HCT116 (cell line): ENCODE results near the gene ABCF3. TPM values are rescaled to one million over a fixed set of nuclear protein-coding genes. Genes with fewer than 3 reads are reported as not detected.

Experiments used
- ATAC-seq: fragments of 200-7000 bp; cut with Tn5 transposase; 2 replicates; pipeline ENCODE4 v1.9.1; 2020; ENCODE audit warnings: mild to moderate bottlenecking, moderate library complexity
- BruUV-seq: library from RNA; stranded (reverse); fragments of 400-500 nt; replicated peaks from 2 replicates; lab custom pipeline; 2021; lab: Mats Ljungman, UMichigan
- CTCF ChIA-PET: fragments of 300-600 bp; sonication (Branson Sonifier 250); formaldehyde crosslinking; loops from one replicate; lab custom pipeline; 2021; ENCODE audit warnings: antibody characterized with exemption; lab: Charles Lee
- POLR2A ChIA-PET: fragments of 300-600, 350-600 bp; sonication (Branson Sonifier 250); formaldehyde crosslinking; loops from one replicate; lab custom pipeline; 2021; ENCODE audit warnings: antibody characterized with exemption; lab: Charles Lee
- RAD21 ChIA-PET, 2 experiments: fragments of 300-600 bp; sonication (Branson Sonifier 250); formaldehyde crosslinking; loops; one replicate each; lab custom pipeline; 2023; ENCODE audit warnings: low total read pairs in 2 of 2; ENCODE audit not compliant: uncharacterized antibody in 2 of 2, unreplicated experiment in 2 of 2, low non-redundant PET in 1 of 2; lab: Charles Lee
- DNase-seq: peaks from one replicate; pipeline ENCODE4 v3.0.0-alpha.2; 2010; ENCODE audit warnings: low read depth, low spot score
- H2AFZ ChIP-seq: fragments of 200-600 bp; shearing (Covaris generic), sonication (generic); 2 replicates; pipeline ENCODE4 v1.6.1; 2017; ENCODE audit warnings: low read depth, mixed run types, mixed read lengths, antibody characterized with exemption, low read length; ENCODE audit not compliant: poor library complexity, severe bottlenecking
- H3K27ac ChIP-seq: 2 replicates; pipeline ENCODE4 v1.5.1; 2012; ENCODE audit warnings: low read depth, low read length
- H3K27me3 ChIP-seq: fragments of 200-600 bp; sonication (generic); 2 replicates; pipeline ENCODE4 v1.6.1; 2016; ENCODE audit warnings: mixed run types, low read length, mixed read lengths; ENCODE audit not compliant: insufficient read depth
- H3K36me3 ChIP-seq, 2 experiments: fragments of 200-500 bp in 1 of 2; fragments of 200-600 bp in 1 of 2; sonication (Bioruptor generic) in 1 of 2; sonication (generic) in 1 of 2; 2 replicates each; pipeline versions ENCODE4 v1.5.1 to v1.6.1; 2014 to 2016; ENCODE audit warnings: low read length in 2 of 2, inconsistent platforms in 1 of 2, mixed read lengths in 1 of 2, mixed run types in 1 of 2; ENCODE audit not compliant: insufficient read depth in 2 of 2, control insufficient read depth in 1 of 2
- H3K4me1 ChIP-seq, 2 experiments: fragments of 200-600 bp in 1 of 2; sonication (generic) in 1 of 2; 2 replicates each; pipeline versions ENCODE4 v1.5.1 to v1.6.1; 2012 to 2017; ENCODE audit warnings: low read length in 2 of 2, inconsistent platforms in 1 of 2, mild to moderate bottlenecking in 1 of 2, mixed read lengths in 1 of 2, mixed run types in 1 of 2, moderate library complexity in 1 of 2; ENCODE audit not compliant: insufficient read depth in 2 of 2, control insufficient read depth in 1 of 2
- H3K4me2 ChIP-seq: fragments of 200-600 bp; sonication (generic); 2 replicates; pipeline ENCODE4 v1.6.1; 2017; ENCODE audit warnings: mixed run types, low read length, mixed read lengths
- H3K4me3 ChIP-seq, 2 experiments: fragments of 200-600 bp in 1 of 2; sonication (generic) in 1 of 2; replicated peaks in 1 of 2; 2 replicates each; pipeline ENCODE4 v1.5.1; 2011 to 2016; ENCODE audit warnings: low read length in 2 of 2, control low read depth in 1 of 2, low read depth in 1 of 2, mild to moderate bottlenecking in 1 of 2, mixed read lengths in 1 of 2, mixed run types in 1 of 2
- H3K79me2 ChIP-seq: fragments of 200-600 bp; sonication (generic); 2 replicates; pipeline ENCODE4 v1.6.1; 2017; ENCODE audit warnings: mild to moderate bottlenecking, mixed run types, low read length, moderate library complexity, mixed read lengths; ENCODE audit not compliant: insufficient read depth
- H3K9ac ChIP-seq: fragments of 200-600 bp; sonication (generic); 2 replicates; pipeline ENCODE4 v1.6.1; 2016; ENCODE audit warnings: low read length, mixed read lengths
- H3K9me2 ChIP-seq: fragments of 200-600 bp; sonication (generic), shearing (Covaris generic); 2 replicates; pipeline ENCODE4 v1.6.1; 2017; ENCODE audit warnings: mixed run types, mild to moderate bottlenecking, moderate library complexity; ENCODE audit not compliant: insufficient read depth
- H3K9me3 ChIP-seq, 2 experiments: fragments of 200-500 bp in 1 of 2; fragments of 200-600 bp in 1 of 2; sonication (Bioruptor generic) in 1 of 2; sonication (generic) in 1 of 2; 2 replicates each; pipeline ENCODE4 v1.6.1; 2014 to 2017; ENCODE audit warnings: low read length in 2 of 2, mixed read lengths in 2 of 2, inconsistent platforms in 1 of 2, low read depth in 1 of 2, mild to moderate bottlenecking in 1 of 2, mixed run types in 1 of 2, moderate library complexity in 1 of 2; ENCODE audit not compliant: control insufficient read depth in 1 of 2, insufficient read depth in 1 of 2
- H4K20me1 ChIP-seq: fragments of 200-600 bp; sonication (generic), shearing (Covaris generic); 2 replicates; pipeline ENCODE4 v1.6.1; 2017; ENCODE audit warnings: mixed run types, mild to moderate bottlenecking, moderate library complexity; ENCODE audit not compliant: insufficient read depth
- ATF3 ChIP-seq: IDR thresholded peaks from 2 replicates; pipeline ENCODE4 v1.6.1; 2012
- CBX3 ChIP-seq: IDR thresholded peaks from 2 replicates; pipeline ENCODE4 v1.6.1; 2012; ENCODE audit warnings: low read depth
- CEBPB ChIP-seq: IDR thresholded peaks from 2 replicates; pipeline ENCODE4 v1.6.1; 2012; ENCODE audit warnings: low read depth
- CTCF ChIP-seq, 3 experiments: fragments of 200-600 bp in 1 of 3; sonication (generic) in 1 of 3; IDR thresholded peaks in 2 of 3; conservative IDR thresholded peaks in 1 of 3; 2 replicates each; pipeline ENCODE4 v1.5.1; 2012 to 2017; ENCODE audit warnings: low read depth in 2 of 3, low read length in 2 of 3, antibody characterized with exemption in 1 of 3, borderline replicate concordance in 1 of 3, control low read depth in 1 of 3, mild to moderate bottlenecking in 1 of 3, mixed read lengths in 1 of 3, mixed run types in 1 of 3, moderate library complexity in 1 of 3; ENCODE audit not compliant: insufficient read depth in 1 of 3
- ELF1 ChIP-seq: IDR thresholded peaks from 2 replicates; pipeline ENCODE4 v1.6.1; 2012; ENCODE audit warnings: low read depth, borderline replicate concordance
- EZH2 ChIP-seq: fragments of 200-600 bp; sonication (generic); IDR thresholded peaks from 2 replicates; pipeline ENCODE4 v1.6.1; 2017; ENCODE audit warnings: antibody characterized with exemption, mixed run types
- FOSL1 ChIP-seq: IDR thresholded peaks from 2 replicates; pipeline ENCODE4 v1.6.1; 2012; ENCODE audit warnings: low read depth
- JUND ChIP-seq: IDR thresholded peaks from 2 replicates; pipeline ENCODE4 v1.6.1; 2012
- MAX ChIP-seq: IDR thresholded peaks from 2 replicates; pipeline ENCODE4 v1.6.1; 2012
- POLR2A ChIP-seq: IDR thresholded peaks from 2 replicates; pipeline ENCODE4 v1.7.0; 2011; ENCODE audit warnings: borderline replicate concordance; ENCODE audit not compliant: insufficient read depth, insufficient read length; ENCODE audit errors: extremely low read depth
- POLR2AphosphoS5 ChIP-seq: IDR thresholded peaks from 2 replicates; pipeline ENCODE4 v1.6.1; 2011; ENCODE audit warnings: mild to moderate bottlenecking, low read depth, low read length, moderate library complexity
- RAD21 ChIP-seq: IDR thresholded peaks from 2 replicates; pipeline ENCODE4 v1.6.1; 2012; ENCODE audit warnings: low read depth, mild to moderate bottlenecking
- REST ChIP-seq: IDR thresholded peaks from 2 replicates; pipeline ENCODE4 v1.6.1; 2012; ENCODE audit warnings: low read depth
- SIN3A ChIP-seq: IDR thresholded peaks from 2 replicates; pipeline ENCODE4 v1.6.1; 2012; ENCODE audit warnings: low read depth
- SP1 ChIP-seq: IDR thresholded peaks from 2 replicates; pipeline ENCODE4 v1.6.1; 2012; ENCODE audit warnings: low read depth
- SRF ChIP-seq: IDR thresholded peaks from 2 replicates; pipeline ENCODE4 v1.6.1; 2012; ENCODE audit warnings: low read depth
- TCF7L2 ChIP-seq: IDR thresholded peaks from 2 replicates; pipeline ENCODE4 v1.7.0; 2011; ENCODE audit warnings: borderline replicate concordance, inconsistent platforms; ENCODE audit not compliant: insufficient read depth, insufficient read length; ENCODE audit errors: extremely low read depth
- YY1 ChIP-seq: IDR thresholded peaks from 2 replicates; pipeline ENCODE4 v1.6.1; 2011; ENCODE audit warnings: low read length, low read depth, moderate library complexity, mild to moderate bottlenecking; ENCODE audit not compliant: insufficient replicate concordance; ENCODE audit errors: extremely low read depth
- ZBTB33 ChIP-seq: IDR thresholded peaks from 2 replicates; pipeline ENCODE4 v1.6.1; 2011; ENCODE audit warnings: mild to moderate bottlenecking, low read length, moderate library complexity; ENCODE audit not compliant: insufficient replicate concordance; ENCODE audit errors: extremely low read depth
- ZFX ChIP-seq: fragments of 450-650 bp; IDR thresholded peaks from 2 replicates; pipeline ENCODE4 v1.6.1; 2017
- intact Hi-C: fragments of 100-400 bp; cut with micrococcal nuclease; formaldehyde crosslinking; loops from 2 replicates; pipeline ENCODE4 v1.10.0; 2022
- total RNA-seq: library from RNA; stranded (reverse); gene quantifications from one replicate; pipeline ENCODE4 v1.2.1, GENCODE V29; 2021; ENCODE audit not compliant: unreplicated experiment

ABCF3 gene
- total RNA-seq, 1 experiment from 2014 or later, result 74.6 TPM

GRCh38 chr3:184239221-184239620 is 53.2 kb downstream of the ABCF3 start:
- Histone ChIP-seq H3K79me2 (no peaks in the 10 kb centered on the region), H3K9me2 (no peaks in the 10 kb centered on the region), H3K9ac (no peak overlapping the region), H3K27ac (no peak overlapping the region), H3K4me1 (peaks cover 7 to 9% of the 10 kb centered on the region in 2 experiments; a peak in 3 of 4 replicates), H3K36me3 (peaks cover 19% of the 10 kb centered on the region in 2 experiments; a peak in 3 of 4 replicates), H3K4me3 (no peak overlapping the region), H3K9me3 (no peaks in the 10 kb centered on the region), H3K4me2 (no peak overlapping the region), H4K20me1 (no peaks in the 10 kb centered on the region), H3K27me3 (no peaks in the 10 kb centered on the region), H2AFZ (no peak overlapping the region)
- POLR2A ChIA-PET, result no interaction called here
- BruUV-seq, result no TSS peak
- intact Hi-C loops, result no loop called here
- CTCF ChIA-PET, result no interaction called here
- DNase-seq, result no peak
- no peak for ATAC-seq
- TF ChIP-seq YY1 (no peak), RAD21 (no peak), CBX3 (no peak), JUND (no peak), SP1 (no peak), CTCF (IDR thresholded peaks at IDR 0.05 in 2 of 3, conservative IDR thresholded peaks at IDR 0.05 in 1 of 3; ENCODE audit: borderline replicate concordance in 1 of 3, insufficient read depth in 1 of 3, low read depth in 2 of 3, low read length in 2 of 3) (no peak), ELF1 (no peak), REST (no peak), SRF (no peak), POLR2AphosphoS5 (no peak), POLR2A (no peak), EZH2 (no peak), TCF7L2 (no peak), ZFX (no peak), ATF3 (no peak), FOSL1 (no peak), CEBPB (no peak), SIN3A (no peak), MAX (no peak), ZBTB33 (no peak)
- RAD21 ChIA-PET, result no interaction called here
